ENCODE data around the gene MDGA2.

GRCh38 chr14:47040550-47040949 lies 634.9 kb downstream of the MDGA2 start:
- no peak for TF ChIP-seq CTCF (conservative IDR thresholded peaks at IDR 0.05)
- TF ChIP-seq EZH2 (IDR thresholded peaks at IDR 0.05; ENCODE audit: low read depth) = no peak
